SK-N-MC (cell line): ENCODE measurements around the gene IMPA2.

ENCODE experiments used
- EZH2 ChIP-seq: fragments of 200-600 bp; sonication (generic); IDR thresholded peaks from one replicate; pipeline ENCODE4 v1.6.1; 2017; ENCODE audit warnings: antibody characterized with exemption
- FOXP2 ChIP-seq: optimal IDR thresholded peaks from 2 replicates; pipeline ENCODE3; 2011; ENCODE audit warnings: mild to moderate bottlenecking, moderate library complexity; ENCODE audit not compliant: insufficient read depth; ENCODE audit errors: extremely low read length, control extremely low read depth

- TF ChIP-seq FOXP2 (no peak), EZH2 (no peak)
Observed at GRCh38 chr18:11983592-11983991, 2.3 kb downstream of the IMPA2 start.
